Smooth muscle cell (in vitro differentiated cells): ENCODE measurements around the gene P2RX4. TPM values are rescaled to one million over a fixed set of nuclear protein-coding genes. Genes with fewer than 3 reads are reported as not detected.

Experiments
- DNase-seq: peaks from one replicate; lab custom pipeline; 2025; ENCODE audit not compliant: unreplicated experiment; lab: John Stamatoyannopoulos, UW
- H2AFZ ChIP-seq: fragments of 200-600 bp; sonication (generic); 2 replicates; pipeline ENCODE4 v1.6.0; 2016; ENCODE audit warnings: antibody characterized with exemption, low read depth, mild to moderate bottlenecking
- H3F3A ChIP-seq: fragments of 200-600 bp; sonication (generic); 2 replicates; pipeline ENCODE4 v1.6.0; 2017; ENCODE audit warnings: antibody characterized with exemption, low read depth
- H3K27ac ChIP-seq: fragments of 200-600 bp; sonication (generic); 2 replicates; pipeline ENCODE4 v1.5.1; 2016; ENCODE audit warnings: low read depth, mild to moderate bottlenecking
- H3K27me3 ChIP-seq: fragments of 200-600 bp; sonication (generic); 2 replicates; pipeline ENCODE4 v1.6.1; 2016; ENCODE audit warnings: low read depth, mild to moderate bottlenecking
- H3K36me3 ChIP-seq: fragments of 200-600 bp; sonication (generic); 2 replicates; pipeline ENCODE4 v1.5.1; 2016; ENCODE audit warnings: low read depth
- H3K4me1 ChIP-seq: fragments of 200-600 bp; sonication (generic); 2 replicates; pipeline ENCODE4 v1.5.1; 2016; ENCODE audit warnings: low read depth
- H3K4me2 ChIP-seq: fragments of 200-600 bp; sonication (generic); 2 replicates; pipeline ENCODE4 v1.6.0; 2016; ENCODE audit warnings: mild to moderate bottlenecking
- H3K4me3 ChIP-seq: fragments of 200-600 bp; sonication (generic); 2 replicates; pipeline ENCODE4 v1.5.1; 2016; ENCODE audit warnings: mild to moderate bottlenecking
- H3K79me2 ChIP-seq: fragments of 200-600 bp; sonication (generic); 2 replicates; pipeline ENCODE4 v1.6.0; 2016; ENCODE audit warnings: low read depth, mild to moderate bottlenecking
- H3K9ac ChIP-seq: fragments of 200-600 bp; sonication (generic); 2 replicates; pipeline ENCODE4 v1.6.0; 2016; ENCODE audit warnings: low read depth
- H3K9me3 ChIP-seq: fragments of 200-600 bp; sonication (generic); replicated peaks from 2 replicates; pipeline ENCODE4 v1.5.1; 2016; ENCODE audit warnings: low read depth
- H4K20me1 ChIP-seq: fragments of 200-600 bp; sonication (generic); 2 replicates; pipeline ENCODE4 v1.6.0; 2016; ENCODE audit warnings: low read depth
- WGBS: methylation state at CpG from one replicate; pipeline ENCODE4 v1.1.7; 2016; ENCODE audit warnings: low lambda C conversion rate; 5-methylcytosine and 5-hydroxymethylcytosine counted together
- polyA plus RNA-seq: library from polyadenylated mRNA; unstranded; fragments of >200 nt; fragmentation: Nextera tagmentation; extraction: Ambion mirVana; gene quantifications from 2 replicates; pipeline ENCODE4 v1.2.1, GENCODE V29; 2016
- total RNA-seq: library from RNA; depleted of rRNA; stranded (reverse); fragments of >200 nt; gene quantifications from 2 replicates; pipeline ENCODE4 v1.2.3, GENCODE V29; 2014
- TF ChIP-seq, protein P1 (sequence below): fragments of 200-600 bp; sonication (generic); IDR thresholded peaks from 2 replicates; pipeline ENCODE4 v1.5.1; 2017; ENCODE audit warnings: borderline replicate concordance, mild to moderate bottlenecking, antibody characterized with exemption; ENCODE audit not compliant: insufficient read depth, poor library complexity, severe bottlenecking

The P2RX4 gene
- total and polyA plus RNA-seq, 2 experiments from 2014 or later: 20.6 to 32.2 TPM

DNA sequence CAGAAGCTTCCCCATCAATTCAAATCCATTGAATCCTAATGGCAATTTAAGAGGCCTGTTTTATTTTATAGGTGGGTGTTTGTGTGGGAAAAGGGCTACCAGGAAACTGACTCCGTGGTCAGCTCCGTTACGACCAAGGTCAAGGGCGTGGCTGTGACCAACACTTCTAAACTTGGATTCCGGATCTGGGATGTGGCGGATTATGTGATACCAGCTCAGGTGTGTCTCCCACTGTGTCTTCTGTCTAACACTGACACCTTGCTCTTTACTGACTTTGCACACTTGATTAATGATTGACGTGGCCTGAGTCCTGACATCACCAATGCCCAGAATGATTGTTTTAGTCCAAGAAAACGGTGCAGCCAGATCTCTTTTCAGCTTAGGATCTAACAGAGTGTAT lies 7.1 kb downstream of the P2RX4 start:
- Histone ChIP-seq H4K20me1 (no peaks in the 10 kb centered on the region), H3F3A (peaks cover 9% of the 10 kb centered on the region), H3K79me2 (no peaks in the 10 kb centered on the region), H2AFZ (no peak overlapping the region), H3K4me1 (no peaks in the 10 kb centered on the region), H3K27me3 (no peaks in the 10 kb centered on the region), H3K4me2 (no peak overlapping the region), H3K36me3 (no peaks in the 10 kb centered on the region), H3K4me3 (no peak overlapping the region), H3K9me3 (no peaks in the 10 kb centered on the region), H3K9ac (no peak overlapping the region), H3K27ac (no peak overlapping the region)
- WGBS: 94% methylated on average over 8 of the region's 8 CpGs
- TF ChIP-seq, protein P1, sequence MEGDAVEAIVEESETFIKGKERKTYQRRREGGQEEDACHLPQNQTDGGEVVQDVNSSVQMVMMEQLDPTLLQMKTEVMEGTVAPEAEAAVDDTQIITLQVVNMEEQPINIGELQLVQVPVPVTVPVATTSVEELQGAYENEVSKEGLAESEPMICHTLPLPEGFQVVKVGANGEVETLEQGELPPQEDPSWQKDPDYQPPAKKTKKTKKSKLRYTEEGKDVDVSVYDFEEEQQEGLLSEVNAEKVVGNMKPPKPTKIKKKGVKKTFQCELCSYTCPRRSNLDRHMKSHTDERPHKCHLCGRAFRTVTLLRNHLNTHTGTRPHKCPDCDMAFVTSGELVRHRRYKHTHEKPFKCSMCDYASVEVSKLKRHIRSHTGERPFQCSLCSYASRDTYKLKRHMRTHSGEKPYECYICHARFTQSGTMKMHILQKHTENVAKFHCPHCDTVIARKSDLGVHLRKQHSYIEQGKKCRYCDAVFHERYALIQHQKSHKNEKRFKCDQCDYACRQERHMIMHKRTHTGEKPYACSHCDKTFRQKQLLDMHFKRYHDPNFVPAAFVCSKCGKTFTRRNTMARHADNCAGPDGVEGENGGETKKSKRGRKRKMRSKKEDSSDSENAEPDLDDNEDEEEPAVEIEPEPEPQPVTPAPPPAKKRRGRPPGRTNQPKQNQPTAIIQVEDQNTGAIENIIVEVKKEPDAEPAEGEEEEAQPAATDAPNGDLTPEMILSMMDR: no peak
- no peak for DNase-seq

DNA sequence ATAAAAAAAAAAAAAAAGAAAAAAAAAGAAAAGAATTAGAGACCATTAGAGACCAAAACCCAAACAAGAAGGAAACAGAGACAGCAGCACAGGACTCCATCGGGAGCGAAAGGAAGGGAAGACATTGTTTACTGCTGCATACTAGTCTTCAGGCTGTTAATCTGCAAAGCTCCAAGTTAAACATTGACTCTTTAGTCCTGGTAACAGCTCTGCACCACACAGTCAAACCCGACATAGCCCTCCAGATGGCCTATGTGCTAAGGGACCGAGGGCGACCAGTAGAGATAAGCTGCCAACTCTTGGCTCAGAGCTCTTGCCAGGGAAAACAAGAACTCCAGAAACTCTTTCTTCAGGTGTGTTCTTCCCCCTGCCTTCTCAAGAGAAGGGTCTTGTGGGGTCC lies 7.8 kb downstream of the P2RX4 start:
- no peaks in the 10 kb centered on the region for H3K79me2 ChIP-seq
- no peaks in the 10 kb centered on the region for H3K4me1 ChIP-seq
- peaks cover 9% of the 10 kb centered on the region for H3F3A ChIP-seq
- no peak overlapping the region for H3K4me2 ChIP-seq
- H3K9me3 ChIP-seq: no peaks in the 10 kb centered on the region
- no peak overlapping the region for H2AFZ ChIP-seq
- TF ChIP-seq, protein P1: no peak
- WGBS: 71% methylated on average over 5 of the region's 5 CpGs
- no peak overlapping the region for H3K4me3 ChIP-seq
- H3K27ac ChIP-seq: no peak overlapping the region
- H4K20me1 ChIP-seq: no peaks in the 10 kb centered on the region
- DNase-seq: no peak
- no peaks in the 10 kb centered on the region for H3K36me3 ChIP-seq
- H3K9ac ChIP-seq: no peak overlapping the region
- no peaks in the 10 kb centered on the region for H3K27me3 ChIP-seq

DNA sequence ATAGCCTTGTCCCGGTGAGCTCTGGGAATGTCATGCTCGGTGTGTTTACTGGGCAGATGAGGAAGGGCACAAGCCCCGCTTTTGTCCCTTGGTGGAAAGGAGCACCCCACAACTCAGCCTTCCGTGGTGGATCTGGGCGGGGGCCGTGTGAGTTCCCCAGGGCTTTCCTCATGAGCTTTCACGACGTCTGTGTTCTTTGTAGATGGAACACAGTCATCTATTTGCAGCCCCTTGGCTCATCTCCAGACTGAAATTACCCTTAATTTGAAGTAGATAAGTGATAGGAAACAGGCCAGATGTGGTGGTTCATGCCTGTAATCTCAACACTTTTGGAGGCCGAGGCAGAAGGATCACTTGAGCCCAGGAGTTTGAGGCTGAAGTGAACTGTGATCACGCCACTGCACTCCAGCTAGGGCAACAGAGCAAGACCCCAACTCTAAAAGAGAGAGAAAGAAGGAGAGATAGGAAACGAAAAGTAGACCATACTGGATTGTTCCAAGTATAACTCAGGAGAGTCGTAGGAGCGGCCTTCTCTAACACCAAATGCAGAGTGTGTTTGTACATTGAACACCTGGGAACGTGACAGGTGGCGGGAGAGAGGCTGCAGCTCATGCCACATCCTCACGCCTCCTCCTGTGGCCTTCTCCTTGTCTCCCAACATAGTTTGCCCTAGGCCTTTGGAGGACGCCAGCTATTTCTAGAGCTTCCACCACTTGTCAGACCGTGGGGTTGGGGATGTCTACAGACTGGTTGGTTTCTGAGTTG lies 8.8 kb downstream of the P2RX4 start:
- H3K4me3 ChIP-seq: no peak overlapping the region
- TF ChIP-seq, protein P1: no peak
- 91% methylated on average over 18 of the region's 18 CpGs for WGBS
- no peak overlapping the region for H2AFZ ChIP-seq
- DNase-seq: no peak
- H3K9me3 ChIP-seq: no peaks in the 10 kb centered on the region
- no peak overlapping the region for H3K27ac ChIP-seq
- no peaks in the 10 kb centered on the region for H3K36me3 ChIP-seq
- peaks cover 2% of the 10 kb centered on the region for H3F3A ChIP-seq
- no peaks in the 10 kb centered on the region for H3K79me2 ChIP-seq
- H3K9ac ChIP-seq: no peak overlapping the region
- H3K4me1 ChIP-seq: no peaks in the 10 kb centered on the region
- H4K20me1 ChIP-seq: no peaks in the 10 kb centered on the region
- no peak overlapping the region for H3K4me2 ChIP-seq
- no peaks in the 10 kb centered on the region for H3K27me3 ChIP-seq
